Endodermal cell (in vitro differentiated cells): Measurements from ENCODE around the gene PHYKPL. TPM values are rescaled to one million over a fixed set of nuclear protein-coding genes. Genes with fewer than 3 reads are reported as not detected.

ENCODE experiments used
- DNase-seq: peaks from one replicate; pipeline ENCODE4 v3.0.0-alpha.2; 2017
- H3K27ac ChIP-seq: 2 replicates; pipeline ENCODE4 v1.5.1; 2013; ENCODE audit warnings: mild to moderate bottlenecking, low read depth, low read length, moderate library complexity
- H3K27me3 ChIP-seq: 2 replicates; pipeline ENCODE4 v1.6.1; 2013; ENCODE audit warnings: mild to moderate bottlenecking, low read length, moderate library complexity; ENCODE audit not compliant: insufficient read depth, control insufficient read depth, poor library complexity, severe bottlenecking
- H3K36me3 ChIP-seq: 2 replicates; pipeline ENCODE4 v1.7.0; 2013; ENCODE audit warnings: mild to moderate bottlenecking, low read length, moderate library complexity; ENCODE audit not compliant: control insufficient read depth, insufficient read depth
- H3K4me1 ChIP-seq: one replicate; pipeline ENCODE4 v1.7.0; 2013; ENCODE audit warnings: low read length; ENCODE audit not compliant: control insufficient read depth, insufficient read depth
- H3K4me3 ChIP-seq: 2 replicates; pipeline ENCODE4 v1.5.1; 2013; ENCODE audit warnings: mild to moderate bottlenecking, low read length, moderate library complexity
- H3K9ac ChIP-seq: 2 replicates; pipeline ENCODE4 v1.6.1; 2013; ENCODE audit warnings: mild to moderate bottlenecking, low read length, moderate library complexity; ENCODE audit not compliant: poor library complexity, severe bottlenecking; ENCODE audit errors: extremely low read depth
- H3K9me3 ChIP-seq: 2 replicates; pipeline ENCODE4 v1.6.1; 2013; ENCODE audit warnings: mild to moderate bottlenecking, low read length, moderate library complexity; ENCODE audit not compliant: control insufficient read depth
- H3K27ac Mint-ChIP-seq: 2 replicates; pipeline ENCODE4 v1.8.0; 2020; ENCODE audit warnings: mixed read lengths
- H3K27me3 Mint-ChIP-seq: 2 replicates; pipeline ENCODE4 v1.8.0; 2021; ENCODE audit warnings: mild to moderate bottlenecking, mixed read lengths; ENCODE audit not compliant: insufficient read depth
- H3K36me3 Mint-ChIP-seq: 2 replicates; pipeline ENCODE4 v1.8.0; 2020; ENCODE audit warnings: low read depth, mixed read lengths
- H3K4me1 Mint-ChIP-seq: 2 replicates; pipeline ENCODE4 v1.8.0; 2020; ENCODE audit warnings: mixed read lengths
- H3K4me3 Mint-ChIP-seq: 2 replicates; pipeline ENCODE4 v1.8.0; 2020; ENCODE audit warnings: mild to moderate bottlenecking, moderate library complexity, mixed read lengths
- H3K9me3 Mint-ChIP-seq: 2 replicates; pipeline ENCODE4 v1.8.0; 2020; ENCODE audit warnings: mild to moderate bottlenecking, mixed read lengths
- WGBS, 2 experiments: methylation state at CpG; one replicate each; pipeline versions ENCODE4 v1.1.5 to v1.1.7; 2013; ENCODE audit warnings: missing lambda C conversion rate in 2 of 2, mixed read lengths in 1 of 2; ENCODE audit not compliant: insufficient coverage in 1 of 2, insufficient read length in 1 of 2; 5-methylcytosine and 5-hydroxymethylcytosine counted together
- total RNA-seq, 2 donors: library from RNA; stranded (reverse); fragmentation: NEBNext Ultra II Directional in 1 of 2; extraction: Animal tissue kit (Norgen Biotek cat#: 25700) in 1 of 2; gene quantifications; 2 replicates in 1 of 2; 3 replicates in 1 of 2; pipeline ENCODE4 v1.2.1, GENCODE V29; 2021
- TF ChIP-seq, protein P1 (sequence below): fragments of 200-600 bp; sonication (generic); conservative IDR thresholded peaks from 2 replicates; pipeline ENCODE4 v1.5.0; 2021; ENCODE audit warnings: antibody characterized with exemption, mild to moderate bottlenecking

The PHYKPL gene
- total RNA-seq, 2 donors from 2014 or later: 59.9 to 82.5 TPM

DNA sequence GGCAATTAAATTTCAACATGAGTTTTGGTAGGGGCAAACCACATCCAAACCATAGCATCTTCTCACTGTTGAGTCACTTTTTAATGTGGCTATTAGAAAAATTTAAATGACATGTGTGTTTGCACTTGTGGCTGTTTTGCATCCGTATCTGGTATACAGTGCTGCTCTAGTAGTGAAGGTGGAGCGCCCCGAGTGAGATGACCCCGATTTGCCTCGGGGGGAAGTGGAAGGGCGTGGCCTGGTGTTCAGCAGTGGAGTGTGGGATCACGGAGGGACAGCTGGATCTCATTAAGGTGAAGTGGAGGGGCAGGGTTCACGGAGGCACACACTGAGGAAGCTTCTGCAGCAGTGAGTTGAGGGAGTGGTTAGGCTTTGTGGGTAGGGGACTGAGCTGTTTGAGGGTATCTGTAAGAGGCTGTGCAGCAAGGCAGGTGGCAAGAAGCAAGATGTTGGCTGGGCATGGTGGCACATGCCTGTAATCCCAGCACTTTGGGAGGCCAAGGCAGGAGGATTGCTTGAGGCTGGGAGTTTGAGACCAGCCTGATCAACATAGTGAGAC, 39.3 kb downstream of the PHYKPL start:
- H3K9me3 Mint-ChIP-seq: peaks cover 22% of the 10 kb centered on the region
- no peak overlapping the region for H3K9ac ChIP-seq
- no peak overlapping the region for H3K4me3 ChIP-seq
- no peak overlapping the region for H3K27ac ChIP-seq
- H3K9me3 ChIP-seq: peaks cover 16% of the 10 kb centered on the region
- DNase-seq: no peak
- 87 to 92% methylated on average over 6 to 8 of the region's 8 CpGs for WGBS, 2 experiments
- no peak overlapping the region for H3K27ac Mint-ChIP-seq
- no peaks in the 10 kb centered on the region for H3K4me1 ChIP-seq
- H3K36me3 ChIP-seq: no peaks in the 10 kb centered on the region
- TF ChIP-seq, protein P1, sequence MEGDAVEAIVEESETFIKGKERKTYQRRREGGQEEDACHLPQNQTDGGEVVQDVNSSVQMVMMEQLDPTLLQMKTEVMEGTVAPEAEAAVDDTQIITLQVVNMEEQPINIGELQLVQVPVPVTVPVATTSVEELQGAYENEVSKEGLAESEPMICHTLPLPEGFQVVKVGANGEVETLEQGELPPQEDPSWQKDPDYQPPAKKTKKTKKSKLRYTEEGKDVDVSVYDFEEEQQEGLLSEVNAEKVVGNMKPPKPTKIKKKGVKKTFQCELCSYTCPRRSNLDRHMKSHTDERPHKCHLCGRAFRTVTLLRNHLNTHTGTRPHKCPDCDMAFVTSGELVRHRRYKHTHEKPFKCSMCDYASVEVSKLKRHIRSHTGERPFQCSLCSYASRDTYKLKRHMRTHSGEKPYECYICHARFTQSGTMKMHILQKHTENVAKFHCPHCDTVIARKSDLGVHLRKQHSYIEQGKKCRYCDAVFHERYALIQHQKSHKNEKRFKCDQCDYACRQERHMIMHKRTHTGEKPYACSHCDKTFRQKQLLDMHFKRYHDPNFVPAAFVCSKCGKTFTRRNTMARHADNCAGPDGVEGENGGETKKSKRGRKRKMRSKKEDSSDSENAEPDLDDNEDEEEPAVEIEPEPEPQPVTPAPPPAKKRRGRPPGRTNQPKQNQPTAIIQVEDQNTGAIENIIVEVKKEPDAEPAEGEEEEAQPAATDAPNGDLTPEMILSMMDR: no peak
- no peak overlapping the region for H3K4me3 Mint-ChIP-seq
- no peaks in the 10 kb centered on the region for H3K27me3 ChIP-seq
- H3K27me3 Mint-ChIP-seq: peaks cover 7% of the 10 kb centered on the region
- H3K36me3 Mint-ChIP-seq: peaks cover 2% of the 10 kb centered on the region
- H3K4me1 Mint-ChIP-seq: peaks cover 4% of the 10 kb centered on the region

DNA sequence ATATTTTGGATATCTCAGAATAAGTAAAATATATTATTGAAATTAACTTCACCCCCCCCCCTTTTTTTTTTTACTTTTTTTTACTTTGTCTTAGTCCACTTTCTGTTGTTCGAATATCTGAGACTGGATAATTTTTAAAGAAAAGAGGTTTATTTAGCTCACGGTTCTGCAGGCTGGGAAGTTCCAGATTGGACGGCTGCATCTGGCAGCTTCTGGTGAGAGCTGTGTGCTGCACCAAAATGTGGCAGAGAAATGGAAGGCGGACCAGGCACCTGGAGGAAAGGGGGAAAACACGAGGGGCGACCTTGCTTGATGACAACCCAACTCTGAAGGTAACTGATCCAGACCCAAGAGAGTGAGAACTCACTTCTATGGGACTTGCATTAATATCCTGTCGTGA, 39.8 kb downstream of the PHYKPL start:
- H3K27me3 ChIP-seq: no peaks in the 10 kb centered on the region
- no peak overlapping the region for H3K4me3 Mint-ChIP-seq
- peaks cover 2% of the 10 kb centered on the region for H3K36me3 Mint-ChIP-seq
- H3K9me3 Mint-ChIP-seq: peaks cover 20% of the 10 kb centered on the region
- peaks cover 16% of the 10 kb centered on the region for H3K9me3 ChIP-seq
- H3K27me3 Mint-ChIP-seq: peaks cover 7% of the 10 kb centered on the region
- H3K4me3 ChIP-seq: no peak overlapping the region
- H3K9ac ChIP-seq: no peak overlapping the region
- H3K4me1 ChIP-seq: no peaks in the 10 kb centered on the region
- no peak overlapping the region for H3K27ac ChIP-seq
- peaks cover 4% of the 10 kb centered on the region for H3K4me1 Mint-ChIP-seq
- DNase-seq: no peak
- no peak overlapping the region for H3K27ac Mint-ChIP-seq
- no peaks in the 10 kb centered on the region for H3K36me3 ChIP-seq
- WGBS, 2 experiments: 93 to 98% methylated on average over 5 to 7 of the region's 7 CpGs
- TF ChIP-seq, protein P1: no peak

DNA sequence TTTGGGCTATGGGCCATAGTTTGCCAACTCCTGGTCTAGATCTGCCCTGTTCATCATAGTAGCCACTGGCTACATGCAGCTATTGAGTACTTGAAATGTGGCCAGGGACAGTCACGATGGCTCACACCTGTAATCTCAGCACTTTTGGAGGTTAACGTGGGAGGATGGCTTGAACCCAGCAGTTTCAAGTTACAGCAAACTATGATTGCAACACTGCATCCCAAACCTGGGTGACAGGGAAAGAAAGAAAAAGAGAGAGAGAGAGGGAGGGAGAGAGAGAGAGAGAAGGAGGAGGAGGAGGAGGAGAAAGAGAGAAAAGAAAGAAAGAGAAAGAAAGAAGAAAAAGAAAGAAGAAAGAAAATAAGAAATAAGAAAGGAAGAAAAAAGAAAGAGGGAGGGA, 40.4 kb downstream of the PHYKPL start:
- H3K36me3 Mint-ChIP-seq: peaks cover 2% of the 10 kb centered on the region
- 84 to 91% methylated on average over 2 of the region's 2 CpGs for WGBS, 2 experiments
- TF ChIP-seq, protein P1: no peak
- H3K4me3 Mint-ChIP-seq: no peak overlapping the region
- Histone ChIP-seq H3K9me3 (peaks cover 16% of the 10 kb centered on the region), H3K27me3 (no peaks in the 10 kb centered on the region), H3K36me3 (no peaks in the 10 kb centered on the region), H3K4me1 (no peaks in the 10 kb centered on the region), H3K27ac (no peak overlapping the region), H3K9ac (no peak overlapping the region), H3K4me3 (no peak overlapping the region)
- peaks cover 4% of the 10 kb centered on the region for H3K4me1 Mint-ChIP-seq
- no peak for DNase-seq
- peaks cover 7% of the 10 kb centered on the region for H3K27me3 Mint-ChIP-seq
- peaks cover 19% of the 10 kb centered on the region for H3K9me3 Mint-ChIP-seq
- no peak overlapping the region for H3K27ac Mint-ChIP-seq
